ENCODE data around the gene SNX25. TPM values are rescaled to one million over a fixed set of nuclear protein-coding genes. Genes with fewer than 3 reads are reported as not detected.

Gene SNX25
- polyA plus RNA-seq, 1 donor, result 7.7 TPM

Other genes starting within 250 kb of the SNX25 start
- gene HELT, start 191.1 kb upstream of the SNX25 start, polyA plus RNA-seq (ENCODE audit: insufficient read length), result not detected
- 115 TPM for gene SLC25A4, start 66.3 kb upstream of the SNX25 start, polyA plus RNA-seq (ENCODE audit: insufficient read length)
- gene CFAP97, start 5.6 kb upstream of the SNX25 start, polyA plus RNA-seq (ENCODE audit: insufficient read length), result 28.3 TPM
- 4.7 TPM for gene LRP2BP, start 186.3 kb downstream of the SNX25 start, polyA plus RNA-seq (ENCODE audit: insufficient read length)
- gene ANKRD37, start 187.2 kb downstream of the SNX25 start, polyA plus RNA-seq (ENCODE audit: insufficient read length), result 16.0 TPM
- 48.8 TPM for gene UFSP2, start 216.4 kb downstream of the SNX25 start, polyA plus RNA-seq (ENCODE audit: insufficient read length)

Data from hindlimb muscle (tissue), 1 donor.